Neural cell (in vitro differentiated cells): ENCODE results near the gene ENPP1. TPM values are rescaled to one million over a fixed set of nuclear protein-coding genes. Genes with fewer than 3 reads are reported as not detected.

Experiments
- H2AFZ ChIP-seq: fragments of 200-600, 300-800 bp; sonication (generic), shearing (Covaris generic); 2 replicates; pipeline ENCODE4 v1.6.0; 2014; ENCODE audit warnings: low read depth, mild to moderate bottlenecking, antibody characterized with exemption, low read length, moderate library complexity
- H3F3A ChIP-seq: fragments of 200-600 bp; shearing (Covaris generic); 2 replicates; pipeline ENCODE4 v1.6.1; 2016; ENCODE audit warnings: mild to moderate bottlenecking, moderate library complexity, mixed read lengths, antibody characterized with exemption, low read length; ENCODE audit not compliant: insufficient read depth, poor library complexity, severe bottlenecking
- H3K27ac ChIP-seq: fragments of 200-600, 300-800 bp; sonication (generic), shearing (Covaris generic); 2 replicates; pipeline ENCODE4 v1.5.1; 2014; ENCODE audit warnings: mild to moderate bottlenecking, low read length, moderate library complexity
- H3K27me3 ChIP-seq: fragments of 300-800, 200-600 bp; sonication (generic), shearing (Covaris generic); 2 replicates; pipeline ENCODE4 v1.6.0; 2014; ENCODE audit warnings: mild to moderate bottlenecking, low read depth, low read length, moderate library complexity; ENCODE audit not compliant: insufficient read depth
- H3K36me3 ChIP-seq: fragments of 300-800, 200-600 bp; sonication (generic), shearing (Covaris generic); 2 replicates; pipeline ENCODE4 v1.5.1; 2014; ENCODE audit warnings: mild to moderate bottlenecking, antibody characterized with exemption, low read length, moderate library complexity; ENCODE audit not compliant: insufficient read depth
- H3K4me2 ChIP-seq: fragments of 300-800, 200-600 bp; sonication (generic), shearing (Covaris generic); 2 replicates; pipeline ENCODE4 v1.6.0; 2014; ENCODE audit warnings: mild to moderate bottlenecking, low read length
- H3K4me3 ChIP-seq: fragments of 300-800, 200-600 bp; sonication (generic), shearing (Covaris generic); 2 replicates; pipeline ENCODE4 v1.5.1; 2014; ENCODE audit warnings: mild to moderate bottlenecking, low read length, moderate library complexity
- H3K79me2 ChIP-seq: fragments of 200-600 bp; shearing (Covaris generic); replicated peaks from 2 replicates; pipeline ENCODE4 v1.6.0; 2014; ENCODE audit warnings: mild to moderate bottlenecking, low read length, moderate library complexity; ENCODE audit not compliant: insufficient read depth
- H3K9ac ChIP-seq: fragments of 300-800, 200-600 bp; sonication (generic), shearing (Covaris generic); 2 replicates; pipeline ENCODE4 v1.6.1; 2016; ENCODE audit warnings: mild to moderate bottlenecking, low read length, mixed read lengths
- H3K9me2 ChIP-seq: fragments of 200-600 bp; shearing (Covaris generic); 2 replicates; pipeline ENCODE4 v1.6.1; 2016; ENCODE audit warnings: mild to moderate bottlenecking, low read length, mixed read lengths; ENCODE audit not compliant: insufficient read depth
- H3K9me3 ChIP-seq: fragments of 200-600, 300-800 bp; sonication (generic), shearing (Covaris generic); 2 replicates; pipeline ENCODE4 v1.6.1; 2016; ENCODE audit warnings: mild to moderate bottlenecking, mixed run types, low read length, moderate library complexity, mixed read lengths
- H4K20me1 ChIP-seq: fragments of 200-600 bp; shearing (Covaris generic); 2 replicates; pipeline ENCODE4 v1.6.1; 2016; ENCODE audit warnings: mild to moderate bottlenecking, mixed run types; ENCODE audit not compliant: insufficient read depth
- EP300 ChIP-seq: fragments of 450-650 bp; conservative IDR thresholded peaks from 2 replicates; pipeline ENCODE4 v1.6.1; 2014; ENCODE audit warnings: antibody characterized with exemption, mild to moderate bottlenecking, moderate library complexity; ENCODE audit not compliant: poor library complexity, severe bottlenecking
- EZH2 ChIP-seq: fragments of 200-600, 300-800 bp; shearing (Covaris generic), sonication (generic); IDR thresholded peaks from 2 replicates; pipeline ENCODE4 v1.6.1; 2014; ENCODE audit warnings: antibody characterized with exemption, low read length, borderline replicate concordance, mild to moderate bottlenecking; ENCODE audit not compliant: insufficient read depth, poor library complexity, severe bottlenecking
- MXI1 ChIP-seq: fragments of 450-650 bp; conservative IDR thresholded peaks from 2 replicates; pipeline ENCODE4 v1.6.1; 2014; ENCODE audit warnings: antibody characterized with exemption, mild to moderate bottlenecking; ENCODE audit not compliant: poor library complexity, severe bottlenecking
- POLR2AphosphoS5 ChIP-seq: IDR thresholded peaks from 2 replicates; pipeline ENCODE4 v1.6.1; 2012
- RAD21 ChIP-seq: fragments of 450-650 bp; conservative IDR thresholded peaks from 2 replicates; pipeline ENCODE4 v1.6.1; 2014; ENCODE audit warnings: antibody characterized with exemption, mild to moderate bottlenecking, moderate library complexity
- SMC3 ChIP-seq: fragments of 450-650 bp; conservative IDR thresholded peaks from 2 replicates; pipeline ENCODE4 v1.6.1; 2014; ENCODE audit warnings: antibody characterized with exemption, mild to moderate bottlenecking, moderate library complexity; ENCODE audit not compliant: poor library complexity
- TAF1 ChIP-seq: IDR thresholded peaks from 2 replicates; pipeline ENCODE4 v1.6.1; 2012; ENCODE audit warnings: low read depth
- polyA plus RNA-seq: library from polyadenylated mRNA; depleted of rRNA; stranded (reverse); fragments of >200 nt; gene quantifications from 2 replicates; pipeline ENCODE4 v1.2.3, GENCODE V29; 2014
- TF ChIP-seq, protein P1 (sequence below): IDR thresholded peaks from 2 replicates; pipeline ENCODE4 v1.6.1; 2012; ENCODE audit warnings: borderline replicate concordance
- TF ChIP-seq, protein P2 (sequence below): fragments of 450-650 bp; IDR thresholded peaks from 2 replicates; pipeline ENCODE4 v1.5.1; 2014; ENCODE audit warnings: antibody characterized with exemption, mild to moderate bottlenecking, moderate library complexity; ENCODE audit not compliant: poor library complexity, severe bottlenecking

Gene ENPP1
- polyA plus RNA-seq, 1 donor from 2014 or later = not detected

DNA sequence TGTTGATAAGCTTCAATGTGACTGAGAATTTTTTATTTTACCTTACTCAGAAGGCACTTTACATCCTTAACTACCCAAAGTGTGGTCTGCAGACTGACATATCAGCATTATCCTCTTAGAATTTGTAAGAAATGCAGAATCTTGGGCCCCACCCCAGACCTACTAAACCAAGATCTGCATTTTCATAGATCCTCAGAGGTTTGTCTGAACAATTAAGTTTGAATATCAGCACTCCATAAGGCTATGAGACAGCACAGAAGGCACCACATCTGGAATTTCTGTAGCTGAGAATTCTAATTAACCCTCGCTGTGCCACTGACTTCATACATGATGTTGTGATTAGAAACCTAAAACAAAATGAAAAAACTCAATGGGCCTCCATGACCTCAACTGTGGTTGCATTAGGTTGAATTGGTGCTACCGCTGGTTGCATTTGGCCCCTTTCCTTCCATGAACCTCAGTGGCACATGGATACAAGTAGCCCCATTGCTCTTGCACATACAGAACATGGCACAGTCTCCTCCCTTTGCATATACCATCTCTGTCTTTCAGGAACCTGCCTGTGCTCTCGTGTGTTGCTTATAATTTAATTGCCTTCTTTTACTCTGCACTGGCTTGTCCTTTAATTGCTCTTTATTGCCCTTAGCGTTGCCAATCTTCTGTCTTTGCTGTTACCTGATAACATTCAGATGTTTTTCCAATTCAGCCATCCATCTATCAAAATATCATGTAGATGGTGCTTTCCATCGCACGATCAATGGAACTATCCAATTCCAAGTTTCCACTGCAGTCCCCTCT, 13.4 kb downstream of the ENPP1 start:
- no peaks in the 10 kb centered on the region for H3K36me3 ChIP-seq
- no peak overlapping the region for H3K4me2 ChIP-seq
- no peak overlapping the region for H3K27ac ChIP-seq
- no peak overlapping the region for H2AFZ ChIP-seq
- no peaks in the 10 kb centered on the region for H3K9me2 ChIP-seq
- H3K9me3 ChIP-seq = no peaks in the 10 kb centered on the region
- H3K79me2 ChIP-seq = no peaks in the 10 kb centered on the region
- TF ChIP-seq, protein P1, sequence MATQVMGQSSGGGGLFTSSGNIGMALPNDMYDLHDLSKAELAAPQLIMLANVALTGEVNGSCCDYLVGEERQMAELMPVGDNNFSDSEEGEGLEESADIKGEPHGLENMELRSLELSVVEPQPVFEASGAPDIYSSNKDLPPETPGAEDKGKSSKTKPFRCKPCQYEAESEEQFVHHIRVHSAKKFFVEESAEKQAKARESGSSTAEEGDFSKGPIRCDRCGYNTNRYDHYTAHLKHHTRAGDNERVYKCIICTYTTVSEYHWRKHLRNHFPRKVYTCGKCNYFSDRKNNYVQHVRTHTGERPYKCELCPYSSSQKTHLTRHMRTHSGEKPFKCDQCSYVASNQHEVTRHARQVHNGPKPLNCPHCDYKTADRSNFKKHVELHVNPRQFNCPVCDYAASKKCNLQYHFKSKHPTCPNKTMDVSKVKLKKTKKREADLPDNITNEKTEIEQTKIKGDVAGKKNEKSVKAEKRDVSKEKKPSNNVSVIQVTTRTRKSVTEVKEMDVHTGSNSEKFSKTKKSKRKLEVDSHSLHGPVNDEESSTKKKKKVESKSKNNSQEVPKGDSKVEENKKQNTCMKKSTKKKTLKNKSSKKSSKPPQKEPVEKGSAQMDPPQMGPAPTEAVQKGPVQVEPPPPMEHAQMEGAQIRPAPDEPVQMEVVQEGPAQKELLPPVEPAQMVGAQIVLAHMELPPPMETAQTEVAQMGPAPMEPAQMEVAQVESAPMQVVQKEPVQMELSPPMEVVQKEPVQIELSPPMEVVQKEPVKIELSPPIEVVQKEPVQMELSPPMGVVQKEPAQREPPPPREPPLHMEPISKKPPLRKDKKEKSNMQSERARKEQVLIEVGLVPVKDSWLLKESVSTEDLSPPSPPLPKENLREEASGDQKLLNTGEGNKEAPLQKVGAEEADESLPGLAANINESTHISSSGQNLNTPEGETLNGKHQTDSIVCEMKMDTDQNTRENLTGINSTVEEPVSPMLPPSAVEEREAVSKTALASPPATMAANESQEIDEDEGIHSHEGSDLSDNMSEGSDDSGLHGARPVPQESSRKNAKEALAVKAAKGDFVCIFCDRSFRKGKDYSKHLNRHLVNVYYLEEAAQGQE = no peak
- TF ChIP-seq MXI1 (no peak), EP300 (no peak), RAD21 (no peak), EZH2 (no peak), TAF1 (no peak)
- TF ChIP-seq, protein P2, sequence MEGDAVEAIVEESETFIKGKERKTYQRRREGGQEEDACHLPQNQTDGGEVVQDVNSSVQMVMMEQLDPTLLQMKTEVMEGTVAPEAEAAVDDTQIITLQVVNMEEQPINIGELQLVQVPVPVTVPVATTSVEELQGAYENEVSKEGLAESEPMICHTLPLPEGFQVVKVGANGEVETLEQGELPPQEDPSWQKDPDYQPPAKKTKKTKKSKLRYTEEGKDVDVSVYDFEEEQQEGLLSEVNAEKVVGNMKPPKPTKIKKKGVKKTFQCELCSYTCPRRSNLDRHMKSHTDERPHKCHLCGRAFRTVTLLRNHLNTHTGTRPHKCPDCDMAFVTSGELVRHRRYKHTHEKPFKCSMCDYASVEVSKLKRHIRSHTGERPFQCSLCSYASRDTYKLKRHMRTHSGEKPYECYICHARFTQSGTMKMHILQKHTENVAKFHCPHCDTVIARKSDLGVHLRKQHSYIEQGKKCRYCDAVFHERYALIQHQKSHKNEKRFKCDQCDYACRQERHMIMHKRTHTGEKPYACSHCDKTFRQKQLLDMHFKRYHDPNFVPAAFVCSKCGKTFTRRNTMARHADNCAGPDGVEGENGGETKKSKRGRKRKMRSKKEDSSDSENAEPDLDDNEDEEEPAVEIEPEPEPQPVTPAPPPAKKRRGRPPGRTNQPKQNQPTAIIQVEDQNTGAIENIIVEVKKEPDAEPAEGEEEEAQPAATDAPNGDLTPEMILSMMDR = no peak
- H3F3A ChIP-seq = no peaks in the 10 kb centered on the region
- no peak overlapping the region for H3K9ac ChIP-seq
- no peak overlapping the region for H3K4me3 ChIP-seq
- no peaks in the 10 kb centered on the region for H3K27me3 ChIP-seq
- no peaks in the 10 kb centered on the region for H4K20me1 ChIP-seq

DNA sequence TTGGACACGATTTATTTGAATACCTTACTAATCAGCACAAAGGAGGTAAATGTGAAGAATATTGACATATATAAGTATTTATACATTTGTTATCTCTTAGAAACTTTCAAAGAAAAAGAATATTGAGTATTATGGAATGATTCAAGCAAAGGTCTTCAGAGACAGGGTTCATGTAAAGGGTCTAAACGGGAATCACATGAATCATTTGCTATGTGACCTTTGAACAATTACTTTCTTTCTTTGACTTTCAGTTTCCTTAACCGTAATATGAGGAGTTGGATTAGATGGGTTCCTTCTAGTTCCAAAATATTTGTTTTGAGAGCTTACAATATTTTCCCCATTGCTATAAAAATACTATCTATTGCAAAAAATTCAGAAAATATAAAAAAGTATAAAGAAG, 14.3 kb downstream of the ENPP1 start:
- no peak overlapping the region for H3K4me3 ChIP-seq
- H3K36me3 ChIP-seq = no peaks in the 10 kb centered on the region
- no peaks in the 10 kb centered on the region for H3K27me3 ChIP-seq
- no peaks in the 10 kb centered on the region for H3F3A ChIP-seq
- no peak for TF ChIP-seq POLR2AphosphoS5
- no peak for TF ChIP-seq MXI1
- TF ChIP-seq EZH2 = no peak
- TF ChIP-seq, protein P2 = no peak
- no peak for TF ChIP-seq RAD21
- no peak for TF ChIP-seq EP300
- no peak for TF ChIP-seq SMC3
- TF ChIP-seq, protein P1 = no peak
- TF ChIP-seq TAF1 = no peak
- H3K79me2 ChIP-seq = no peaks in the 10 kb centered on the region
- H3K9me2 ChIP-seq = no peaks in the 10 kb centered on the region
- no peak overlapping the region for H2AFZ ChIP-seq
- no peak overlapping the region for H3K9ac ChIP-seq
- no peaks in the 10 kb centered on the region for H3K9me3 ChIP-seq
- H3K4me2 ChIP-seq = no peak overlapping the region
- no peaks in the 10 kb centered on the region for H4K20me1 ChIP-seq
- H3K27ac ChIP-seq = no peak overlapping the region
